Thyroid gland (tissue), 4 donors: ENCODE results near the gene GPR15.

Experiments used
- CTCF ChIP-seq, 6 experiments: fragments of 200-600 bp in 3 of 6; fragments of 450-650 bp in 3 of 6; sonication (generic) in 3 of 6; IDR thresholded peaks; one replicate each; pipeline ENCODE4 v1.5.1; 2016 to 2019; ENCODE audit warnings: antibody characterized with exemption in 6 of 6, mild to moderate bottlenecking in 2 of 6, inconsistent platforms in 1 of 6, moderate library complexity in 1 of 6
- POLR2A ChIP-seq, 2 donors: fragments of 450-650 bp; IDR thresholded peaks; one replicate each; pipeline ENCODE4 v1.6.1; 2017; ENCODE audit warnings: antibody characterized with exemption in 2 of 2, mild to moderate bottlenecking in 2 of 2, moderate library complexity in 1 of 2

DNA sequence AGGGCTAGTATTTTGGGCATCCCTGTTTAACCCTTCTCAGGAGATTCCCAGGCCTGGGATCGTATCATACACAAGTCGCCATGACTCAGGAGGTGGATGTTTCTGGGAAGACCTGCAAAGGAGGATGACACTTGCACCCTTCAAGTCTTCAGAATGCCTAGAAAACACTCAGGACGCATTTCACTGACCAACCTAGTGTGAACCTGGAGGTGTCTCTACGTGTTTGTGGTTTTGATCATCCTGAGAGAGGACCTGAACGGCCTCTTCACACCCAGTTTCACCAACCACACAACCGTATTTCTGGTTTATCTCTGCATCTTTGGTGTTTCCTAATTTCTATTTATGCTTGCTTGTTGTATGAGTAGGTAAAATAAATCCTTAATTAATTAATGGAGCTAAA is 6.3 kb upstream of the GPR15 start:
- TF ChIP-seq CTCF (IDR thresholded peaks at IDR 0.05) (no peak), POLR2A (IDR thresholded peaks at IDR 0.05) (no peak)
